ENCODE data around the gene FOXP1. TPM values are rescaled to one million over a fixed set of nuclear protein-coding genes. Genes with fewer than 3 reads are reported as not detected.

FOXP1 gene
- total RNA-seq, 2 experiments from 2014 or later = 493 to 508 TPM

DNA sequence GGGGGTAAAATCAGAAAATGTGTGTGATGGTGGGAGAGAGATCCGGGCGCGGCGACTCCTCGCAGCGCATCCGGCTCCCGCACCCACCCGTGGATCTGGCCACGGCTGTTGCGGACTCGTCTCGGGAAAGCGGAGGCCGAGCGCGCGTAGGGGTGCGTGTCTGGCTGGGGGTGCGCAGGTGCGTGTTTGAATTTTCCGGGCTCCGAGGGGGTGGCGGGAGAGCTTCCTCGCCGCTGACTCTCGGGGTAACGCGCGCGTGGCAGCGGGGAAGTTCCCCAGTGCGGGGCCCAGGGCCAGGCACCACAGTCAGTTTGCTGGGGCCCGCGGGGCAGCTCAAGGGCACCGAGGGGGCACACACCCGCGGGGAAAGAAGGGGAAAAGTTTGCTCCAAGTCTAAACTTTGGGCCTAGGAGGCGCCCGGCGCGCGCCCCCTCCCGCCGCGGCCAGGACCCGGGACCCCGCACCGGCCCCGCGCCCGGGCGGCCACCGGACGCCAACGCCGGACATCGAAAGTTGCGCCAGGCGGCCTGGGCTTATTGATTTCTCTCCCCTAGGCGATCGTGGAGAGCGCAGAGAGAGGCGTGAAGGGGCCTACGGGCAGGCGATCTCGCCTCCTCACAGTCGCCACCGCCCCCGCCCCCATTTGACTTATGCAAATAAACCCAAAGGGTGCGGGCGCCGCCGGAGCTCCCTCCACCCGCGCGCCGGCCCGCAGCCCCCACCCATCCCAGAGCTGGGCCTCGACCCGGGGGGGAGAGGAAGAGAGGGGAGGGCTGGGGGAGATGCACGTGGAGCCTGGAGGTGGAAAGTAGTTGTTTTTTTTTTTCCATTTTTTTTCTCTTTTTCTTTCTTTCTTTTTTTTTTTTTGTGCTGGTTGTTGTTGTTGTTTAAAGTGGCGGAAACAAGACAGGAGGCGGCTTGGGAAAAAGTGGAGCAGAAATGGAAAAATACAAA, 639 bp downstream of the FOXP1 start:
- Mint-ChIP-seq H3K27me3 (no peaks in the 10 kb centered on the region), H3K36me3 (ENCODE audit: low read depth) (peaks cover 27% of the 10 kb centered on the region)
- intact Hi-C loops (cut with DNase I, micrococcal nuclease) = loop anchor here (5.0 to 10.0 kb wide), 13 partner anchors 71 to 1412 kb away; partner anchors contain the start of genes PPP4R2 (in 1 of the 2) and SHQ1 (in 1 of the 2)

DNA sequence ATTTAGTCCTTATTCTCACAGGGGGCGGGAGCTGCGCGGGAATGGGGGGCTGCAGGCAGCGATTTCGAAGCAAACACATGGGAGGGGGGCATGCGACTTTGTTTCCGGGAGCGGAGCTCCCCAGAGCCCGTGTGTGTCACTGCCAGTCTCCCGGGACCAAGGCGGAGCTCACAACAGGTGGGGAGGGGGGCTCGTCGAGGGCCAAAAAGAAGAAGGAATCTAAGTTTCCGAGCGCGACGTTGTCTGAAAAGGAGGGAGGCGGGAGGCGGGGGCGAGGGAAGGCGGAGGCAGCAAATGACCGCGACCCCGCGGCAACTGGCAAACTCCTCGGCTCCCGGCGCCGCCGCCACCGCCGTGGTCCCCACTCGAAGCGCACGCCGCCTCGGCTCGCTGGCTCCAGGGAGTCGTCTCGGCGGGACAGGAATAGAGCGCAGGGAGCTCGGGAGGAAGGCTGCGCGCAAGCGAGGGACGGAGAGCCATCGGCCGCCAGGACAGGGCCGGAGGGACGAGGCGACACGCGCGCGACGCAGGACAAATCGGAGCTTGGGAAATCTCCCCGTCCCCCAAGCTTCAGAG, 1.4 kb downstream of the FOXP1 start:
- intact Hi-C loops (cut with DNase I, micrococcal nuclease) = loop anchor here (5.0 to 10.0 kb wide), 13 partner anchors 70 to 1413 kb away; partner anchors contain the start of genes PPP4R2 (in 1 of the 2) and SHQ1 (in 1 of the 2)
- peak overlapping the region; percentile 95 for H3K4me3 Mint-ChIP-seq
- H3K9me3 ChIP-seq (ENCODE audit: control insufficient read depth in 1 of 2, insufficient read depth in 1 of 2, low read length in 2 of 2) = no peaks in the 10 kb centered on the region
- H3K4me1 Mint-ChIP-seq (ENCODE audit: low read depth) = peaks cover 62% of the 10 kb centered on the region
- H3K27ac Mint-ChIP-seq = peak overlapping the region; percentile 85
- H3K36me3 Mint-ChIP-seq (ENCODE audit: low read depth) = peaks cover 27% of the 10 kb centered on the region
- H3K27me3 Mint-ChIP-seq = no peaks in the 10 kb centered on the region
- TF ChIP-seq, protein P1, sequence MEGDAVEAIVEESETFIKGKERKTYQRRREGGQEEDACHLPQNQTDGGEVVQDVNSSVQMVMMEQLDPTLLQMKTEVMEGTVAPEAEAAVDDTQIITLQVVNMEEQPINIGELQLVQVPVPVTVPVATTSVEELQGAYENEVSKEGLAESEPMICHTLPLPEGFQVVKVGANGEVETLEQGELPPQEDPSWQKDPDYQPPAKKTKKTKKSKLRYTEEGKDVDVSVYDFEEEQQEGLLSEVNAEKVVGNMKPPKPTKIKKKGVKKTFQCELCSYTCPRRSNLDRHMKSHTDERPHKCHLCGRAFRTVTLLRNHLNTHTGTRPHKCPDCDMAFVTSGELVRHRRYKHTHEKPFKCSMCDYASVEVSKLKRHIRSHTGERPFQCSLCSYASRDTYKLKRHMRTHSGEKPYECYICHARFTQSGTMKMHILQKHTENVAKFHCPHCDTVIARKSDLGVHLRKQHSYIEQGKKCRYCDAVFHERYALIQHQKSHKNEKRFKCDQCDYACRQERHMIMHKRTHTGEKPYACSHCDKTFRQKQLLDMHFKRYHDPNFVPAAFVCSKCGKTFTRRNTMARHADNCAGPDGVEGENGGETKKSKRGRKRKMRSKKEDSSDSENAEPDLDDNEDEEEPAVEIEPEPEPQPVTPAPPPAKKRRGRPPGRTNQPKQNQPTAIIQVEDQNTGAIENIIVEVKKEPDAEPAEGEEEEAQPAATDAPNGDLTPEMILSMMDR (IDR thresholded peaks at IDR 0.05) = no peak
- ATAC-seq (ENCODE audit: poor library complexity) (no peak), DNase-seq (peak; percentile 5 to 60 (median 32))
- POLR2A ChIA-PET = interaction anchor here (0.8 to 2.3 kb wide), 20 partner anchors 8 to 592 kb away, joined by 3 to 11 read pairs (median 4); no protein-coding TSS in a partner anchor
- H3K27ac ChIP-seq (ENCODE audit: low read depth in 1 of 2, low read length in 2 of 2) = peak overlapping the region; percentile 16 to 79
- H3K9me3 Mint-ChIP-seq = no peaks in the 10 kb centered on the region
- H3K27me3 ChIP-seq (ENCODE audit: control insufficient read depth in 1 of 2, insufficient read depth in 2 of 2, low read length in 2 of 2) = no peaks in the 10 kb centered on the region
- peak overlapping the region; percentile 81 for H3K4me3 ChIP-seq (ENCODE audit: low read length)
- CTCF ChIA-PET = interaction anchor here (0.6 to 1.4 kb wide), 5 partner anchors 70 to 625 kb away, joined by 3 to 4 read pairs (median 3); no protein-coding TSS in a partner anchor
- peaks cover 25% of the 10 kb centered on the region for H3K4me1 ChIP-seq (ENCODE audit: insufficient read depth, low read length)
- H3K36me3 ChIP-seq (ENCODE audit: insufficient read depth, low read length) = no peaks in the 10 kb centered on the region

More for the DNA sequence above, 639 bp downstream of the FOXP1 start:
- peak overlapping the region; percentile 85 for H3K27ac Mint-ChIP-seq
- H3K27me3 ChIP-seq (ENCODE audit: control insufficient read depth in 1 of 2, insufficient read depth in 2 of 2, low read length in 2 of 2) = no peaks in the 10 kb centered on the region
- no peaks in the 10 kb centered on the region for H3K36me3 ChIP-seq (ENCODE audit: insufficient read depth, low read length)
- H3K4me3 ChIP-seq (ENCODE audit: low read length) = peak overlapping the region; percentile 81
- CTCF ChIA-PET = interaction anchor here (0.6 to 1.4 kb wide), 6 partner anchors 71 to 626 kb away, joined by 3 to 4 read pairs (median 3); no protein-coding TSS in a partner anchor
- no peaks in the 10 kb centered on the region for H3K9me3 ChIP-seq (ENCODE audit: control insufficient read depth in 1 of 2, insufficient read depth in 1 of 2, low read length in 2 of 2)
- peak overlapping the region; percentile 16 to 79 for H3K27ac ChIP-seq (ENCODE audit: low read depth in 1 of 2, low read length in 2 of 2)
- no peaks in the 10 kb centered on the region for H3K9me3 Mint-ChIP-seq
- peak overlapping the region; percentile 95 for H3K4me3 Mint-ChIP-seq
- DNase-seq (peak; percentile 35 to 79 (median 59)), ATAC-seq (ENCODE audit: poor library complexity) (peak; percentile 38)
- H3K4me1 ChIP-seq (ENCODE audit: insufficient read depth, low read length) = peaks cover 25% of the 10 kb centered on the region
- TF ChIP-seq, protein P1 (IDR thresholded peaks at IDR 0.05) = no peak
- POLR2A ChIA-PET = interaction anchor here (0.6 to 2.3 kb wide), 22 partner anchors 9 to 593 kb away, joined by 3 to 11 read pairs (median 4); no protein-coding TSS in a partner anchor
- peaks cover 54% of the 10 kb centered on the region for H3K4me1 Mint-ChIP-seq (ENCODE audit: low read depth)

DNA sequence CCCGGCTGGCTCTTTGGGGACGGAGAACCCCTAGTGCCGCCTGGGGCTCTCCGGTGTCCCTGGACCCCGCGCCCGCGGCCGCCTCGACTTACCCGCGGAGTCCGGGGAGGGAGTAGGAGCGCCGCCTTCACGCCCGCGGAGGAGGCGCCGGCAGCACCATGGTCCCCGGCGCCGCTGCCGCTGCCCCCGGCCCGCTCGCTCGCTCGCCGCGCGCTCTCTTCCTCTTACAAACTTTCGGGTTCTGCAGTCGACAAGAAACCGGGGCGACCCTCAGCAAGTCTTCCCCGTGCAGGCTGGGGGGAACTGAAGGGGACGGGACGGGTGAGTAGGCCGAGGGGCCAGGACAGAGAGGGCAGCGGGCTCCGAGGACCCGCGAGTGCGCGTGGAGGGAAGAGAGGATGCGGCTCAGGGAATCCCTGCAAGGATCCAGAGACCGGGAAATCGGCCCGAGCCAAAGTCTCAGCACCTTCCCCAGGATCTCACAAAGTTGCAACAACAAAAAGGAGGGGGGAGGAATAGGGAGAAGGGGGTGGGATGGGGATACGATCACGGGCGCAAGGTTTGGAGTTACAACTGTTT, 2.0 kb downstream of the FOXP1 start:
- TF ChIP-seq, protein P1 (IDR thresholded peaks at IDR 0.05) = no peak
- Histone ChIP-seq H3K9me3 (ENCODE audit: control insufficient read depth in 1 of 2, insufficient read depth in 1 of 2, low read length in 2 of 2) (no peaks in the 10 kb centered on the region), H3K4me3 (ENCODE audit: low read length) (peak overlapping the region; percentile 81), H3K4me1 (ENCODE audit: insufficient read depth, low read length) (peaks cover 25% of the 10 kb centered on the region), H3K27ac (ENCODE audit: low read depth in 1 of 2, low read length in 2 of 2) (peak overlapping the region in 1 of 2 donors; percentile 47), H3K36me3 (ENCODE audit: insufficient read depth, low read length) (no peaks in the 10 kb centered on the region), H3K27me3 (ENCODE audit: control insufficient read depth in 1 of 2, insufficient read depth in 2 of 2, low read length in 2 of 2) (no peaks in the 10 kb centered on the region)
- Mint-ChIP-seq H3K36me3 (ENCODE audit: low read depth) (peaks cover 27% of the 10 kb centered on the region), H3K4me1 (ENCODE audit: low read depth) (peaks cover 60% of the 10 kb centered on the region), H3K27me3 (no peaks in the 10 kb centered on the region), H3K27ac (peak overlapping the region; percentile 85), H3K4me3 (peak overlapping the region; percentile 95), H3K9me3 (no peaks in the 10 kb centered on the region)
- ChIA-PET CTCF (interaction anchor here (1.1 to 1.4 kb wide), 2 partner anchors 70 to 142 kb away, joined by 3 to 4 read pairs; no protein-coding TSS in a partner anchor), POLR2A (interaction anchor here (0.8 to 2.3 kb wide), 12 partner anchors 8 to 519 kb away, joined by 3 to 11 read pairs (median 4); no protein-coding TSS in a partner anchor)
- DNase-seq (peak in 13 of 14 experiments; percentile 11 to 65 (median 30)), ATAC-seq (ENCODE audit: poor library complexity) (no peak)
- intact Hi-C loops (cut with DNase I, micrococcal nuclease) = loop anchor here (5.0 to 10.0 kb wide), 13 partner anchors 69 to 1413 kb away; partner anchors contain the start of genes PPP4R2 (in 1 of the 2) and SHQ1 (in 1 of the 2)
